Adrenal gland (tissue), 5 donors: Measurements from ENCODE around the gene RIBC2.

Experiments
- POLR2A ChIP-seq, 2 donors: fragments of 450-650 bp; IDR thresholded peaks; one replicate each; pipeline ENCODE4 v1.6.1; 2017; ENCODE audit warnings: antibody characterized with exemption in 2 of 2, mild to moderate bottlenecking in 2 of 2, moderate library complexity in 1 of 2
- TF ChIP-seq, protein P1 (sequence below), 6 experiments: fragments of 450-650 bp in 4 of 6; fragments of 200-600 bp in 2 of 6; sonication (generic) in 1 of 6; IDR thresholded peaks; 1 replicate in 5 of 6; 2 replicates in 1 of 6; pipeline versions ENCODE4 v1.5.1 to v1.8.0; 2016 to 2021; ENCODE audit warnings: antibody characterized with exemption in 6 of 6, mild to moderate bottlenecking in 2 of 6, moderate library complexity in 1 of 6
- donor health status: DM: no; HTN: no; CAD: no.

- no peak for TF ChIP-seq POLR2A (IDR thresholded peaks at IDR 0.05)
- TF ChIP-seq, protein P1, sequence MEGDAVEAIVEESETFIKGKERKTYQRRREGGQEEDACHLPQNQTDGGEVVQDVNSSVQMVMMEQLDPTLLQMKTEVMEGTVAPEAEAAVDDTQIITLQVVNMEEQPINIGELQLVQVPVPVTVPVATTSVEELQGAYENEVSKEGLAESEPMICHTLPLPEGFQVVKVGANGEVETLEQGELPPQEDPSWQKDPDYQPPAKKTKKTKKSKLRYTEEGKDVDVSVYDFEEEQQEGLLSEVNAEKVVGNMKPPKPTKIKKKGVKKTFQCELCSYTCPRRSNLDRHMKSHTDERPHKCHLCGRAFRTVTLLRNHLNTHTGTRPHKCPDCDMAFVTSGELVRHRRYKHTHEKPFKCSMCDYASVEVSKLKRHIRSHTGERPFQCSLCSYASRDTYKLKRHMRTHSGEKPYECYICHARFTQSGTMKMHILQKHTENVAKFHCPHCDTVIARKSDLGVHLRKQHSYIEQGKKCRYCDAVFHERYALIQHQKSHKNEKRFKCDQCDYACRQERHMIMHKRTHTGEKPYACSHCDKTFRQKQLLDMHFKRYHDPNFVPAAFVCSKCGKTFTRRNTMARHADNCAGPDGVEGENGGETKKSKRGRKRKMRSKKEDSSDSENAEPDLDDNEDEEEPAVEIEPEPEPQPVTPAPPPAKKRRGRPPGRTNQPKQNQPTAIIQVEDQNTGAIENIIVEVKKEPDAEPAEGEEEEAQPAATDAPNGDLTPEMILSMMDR (IDR thresholded peaks at IDR 0.05): no peak
Measured at GRCh38 chr22:45480717-45481116, 67.2 kb downstream of the RIBC2 start.
